IMR-90 (cell line): Measurements from ENCODE around the gene PAX8. TPM values are rescaled to one million over a fixed set of nuclear protein-coding genes. Genes with fewer than 3 reads are reported as not detected.

Source experiments
- ATAC-seq: fragments of 200-7000 bp; cut with Tn5 transposase; 2 replicates; pipeline ENCODE4 v1.9.1; 2020; ENCODE audit warnings: low read depth, mild to moderate bottlenecking, moderate library complexity
- BruUV-seq: library from RNA; stranded (reverse); fragments of 400-500 nt; replicated peaks from 2 replicates; lab custom pipeline; 2021; lab: Mats Ljungman, UMichigan
- CTCF ChIA-PET: fragments of 300-600 bp; formaldehyde crosslinking; extraction: SDS; loops from one replicate; lab custom pipeline; 2021; ENCODE audit warnings: antibody characterized with exemption; lab: Yijun Ruan, JAX
- POLR2A ChIA-PET: fragments of 300-600 bp; sonication (Branson Sonifier 250); formaldehyde crosslinking; loops from one replicate; lab custom pipeline; 2022; ENCODE audit warnings: antibody characterized with exemption; ENCODE audit not compliant: unreplicated experiment; lab: Charles Lee
- DNase-seq: peaks from one replicate; pipeline ENCODE4 v3.0.0; 2013
- H2AFZ ChIP-seq: replicated peaks from 2 replicates; pipeline ENCODE3; 2013; ENCODE audit warnings: low read length, mild to moderate bottlenecking; ENCODE audit not compliant: poor library complexity
- H2AK5ac ChIP-seq: 2 replicates; pipeline ENCODE4 v1.6.1; 2013; ENCODE audit warnings: low read depth, low read length, inconsistent platforms
- H2AK9ac ChIP-seq: replicated peaks from 2 replicates; pipeline ENCODE3; 2013; ENCODE audit warnings: mild to moderate bottlenecking, low read depth, low read length, moderate library complexity; ENCODE audit not compliant: poor library complexity
- H2BK120ac ChIP-seq: 2 replicates; pipeline ENCODE4 v1.6.1; 2013; ENCODE audit warnings: low read depth, low read length, inconsistent platforms
- H2BK15ac ChIP-seq: 3 replicates; pipeline ENCODE4 v1.6.1; 2013; ENCODE audit warnings: low read depth, low read length, inconsistent platforms
- H2BK20ac ChIP-seq: 2 replicates; pipeline ENCODE4 v1.6.1; 2013; ENCODE audit warnings: low read depth, mild to moderate bottlenecking, inconsistent platforms, low read length, moderate library complexity
- H2BK5ac ChIP-seq: 2 replicates; pipeline ENCODE4 v1.6.1; 2013; ENCODE audit warnings: mild to moderate bottlenecking, low read depth, low read length, inconsistent platforms; ENCODE audit not compliant: poor library complexity, severe bottlenecking
- H3K14ac ChIP-seq: replicated peaks from 2 replicates; pipeline ENCODE4 v1.6.1; 2013; ENCODE audit warnings: low read depth, low read length, inconsistent platforms
- H3K18ac ChIP-seq: 2 replicates; pipeline ENCODE4 v1.6.1; 2013; ENCODE audit warnings: low read depth, low read length, control low read depth
- H3K23ac ChIP-seq: 2 replicates; pipeline ENCODE4 v1.6.1; 2013; ENCODE audit warnings: low read depth, low read length, inconsistent platforms
- H3K27ac ChIP-seq: 2 replicates; pipeline ENCODE4 v1.5.1; 2013; ENCODE audit warnings: mild to moderate bottlenecking, control low read depth, low read length; ENCODE audit not compliant: insufficient read depth
- H3K27me3 ChIP-seq: 2 replicates; pipeline ENCODE4 v1.6.1; 2013; ENCODE audit warnings: low read length; ENCODE audit not compliant: control insufficient read depth, insufficient read depth
- H3K36me3 ChIP-seq: 2 replicates; pipeline ENCODE4 v1.6.1; 2013; ENCODE audit warnings: low read length, mixed read lengths; ENCODE audit not compliant: control insufficient read depth, insufficient read depth
- H3K4ac ChIP-seq: 2 replicates; pipeline ENCODE4 v1.6.1; 2013; ENCODE audit warnings: low read depth, low read length, inconsistent platforms
- H3K4me1 ChIP-seq: 2 replicates; pipeline ENCODE4 v1.6.1; 2013; ENCODE audit warnings: low read length, mixed read lengths; ENCODE audit not compliant: control insufficient read depth, insufficient read depth
- H3K4me2 ChIP-seq: 2 replicates; pipeline ENCODE4 v1.6.1; 2013; ENCODE audit warnings: low read depth, mild to moderate bottlenecking, control low read depth, low read length, moderate library complexity
- H3K4me3 ChIP-seq: 2 replicates; pipeline ENCODE4 v1.5.1; 2013; ENCODE audit warnings: low read depth, mild to moderate bottlenecking, control low read depth, low read length, moderate library complexity; ENCODE audit not compliant: insufficient read depth
- H3K56ac ChIP-seq: 2 replicates; pipeline ENCODE4 v1.6.1; 2013; ENCODE audit warnings: low read length, inconsistent platforms; ENCODE audit not compliant: insufficient read depth; ENCODE audit errors: extremely low read depth
- H3K79me1 ChIP-seq, 2 experiments: 2 replicates each; pipeline ENCODE4 v1.6.1; 2013; ENCODE audit warnings: low read length in 2 of 2, inconsistent platforms in 1 of 2, low read depth in 1 of 2
- H3K9ac ChIP-seq: 2 replicates; pipeline ENCODE4 v1.6.1; 2013; ENCODE audit warnings: low read depth, low read length, control low read depth
- H3K9me1 ChIP-seq: 2 replicates; pipeline ENCODE4 v1.6.1; 2013; ENCODE audit warnings: low read length, inconsistent platforms; ENCODE audit not compliant: insufficient read depth
- H3K9me3 ChIP-seq: 2 replicates; pipeline ENCODE4 v1.6.1; 2013; ENCODE audit warnings: low read length; ENCODE audit not compliant: control insufficient read depth, insufficient read depth
- H4K20me1 ChIP-seq: 2 replicates; pipeline ENCODE4 v1.6.1; 2013; ENCODE audit warnings: low read length, inconsistent platforms; ENCODE audit not compliant: insufficient read depth
- H4K5ac ChIP-seq: 2 replicates; pipeline ENCODE4 v1.6.1; 2013; ENCODE audit warnings: mild to moderate bottlenecking, low read depth, low read length, control low read depth
- H4K8ac ChIP-seq, 2 experiments: 2 replicates each; pipeline ENCODE4 v1.6.1; 2013; ENCODE audit warnings: low read depth in 2 of 2, low read length in 2 of 2, control low read depth in 1 of 2, inconsistent platforms in 1 of 2
- H4K91ac ChIP-seq: 2 replicates; pipeline ENCODE4 v1.6.1; 2013; ENCODE audit warnings: low read depth, low read length, inconsistent platforms; ENCODE audit not compliant: insufficient read depth
- CEBPB ChIP-seq: IDR thresholded peaks from 2 replicates; pipeline ENCODE4 v1.6.1; 2012; ENCODE audit warnings: low read depth, low read length, improper control_type of control experiment
- CTCF ChIP-seq: conservative IDR thresholded peaks from 2 replicates; pipeline ENCODE4 v1.5.1; 2012; ENCODE audit warnings: mild to moderate bottlenecking, low read depth, low read length, improper control_type of control experiment
- FOS ChIP-seq: fragments of 150-350 bp; IDR thresholded peaks from 2 replicates; pipeline ENCODE4 v1.6.1; 2016; ENCODE audit warnings: low read depth, low read length
- MAFK ChIP-seq: IDR thresholded peaks from 2 replicates; pipeline ENCODE4 v1.6.1; 2012; ENCODE audit warnings: low read depth, low read length, improper control_type of control experiment
- MAZ ChIP-seq: IDR thresholded peaks from 2 replicates; pipeline ENCODE4 v1.6.1; 2012; ENCODE audit warnings: low read depth, mild to moderate bottlenecking, low read length, improper control_type of control experiment, moderate library complexity, borderline replicate concordance
- MXI1 ChIP-seq: IDR thresholded peaks from 2 replicates; pipeline ENCODE4 v1.6.1; 2012; ENCODE audit warnings: low read depth, mild to moderate bottlenecking, low read length, moderate library complexity, borderline replicate concordance
- NFE2L2 ChIP-seq: fragments of 150-350 bp; IDR thresholded peaks from 2 replicates; pipeline ENCODE4 v1.6.1; 2016; ENCODE audit warnings: low read depth, mild to moderate bottlenecking, low read length
- POLR2A ChIP-seq: IDR thresholded peaks from 2 replicates; pipeline ENCODE4 v1.6.1; 2012; ENCODE audit warnings: mild to moderate bottlenecking, low read depth, low read length
- RAD21 ChIP-seq: IDR thresholded peaks from 2 replicates; pipeline ENCODE4 v1.6.1; 2012; ENCODE audit warnings: low read length, improper control_type of control experiment
- SMC3 ChIP-seq: fragments of 150-350 bp; IDR thresholded peaks from 2 replicates; pipeline ENCODE4 v1.6.1; 2016; ENCODE audit warnings: low read depth, mild to moderate bottlenecking, antibody characterized with exemption, low read length, moderate library complexity
- WGBS, 2 experiments: methylation state at CpG; one replicate each; pipeline versions ENCODE4 v1.1.5 to v1.1.7; 2013; ENCODE audit warnings: missing lambda C conversion rate in 2 of 2; ENCODE audit not compliant: insufficient read length in 1 of 2; ENCODE audit errors: extremely low coverage in 2 of 2; 5-methylcytosine and 5-hydroxymethylcytosine counted together
- dilution Hi-C: fragments of 300-500 bp; cut with HindIII; formaldehyde crosslinking; loops from one replicate; pipeline ENCODE4 v1.14.3; 2018; ENCODE audit warnings: low sequenced_read_pairs; ENCODE audit not compliant: unreplicated experiment
- in situ Hi-C: fragments of 300-500 bp; cut with MboI; formaldehyde crosslinking; loops from 3 replicates; pipeline ENCODE4 v1.14.3; 2019; ENCODE audit warnings: low sequenced_read_pairs, inconsistent platforms, mixed read lengths
- intact Hi-C: fragments of 100-400 bp; cut with micrococcal nuclease; formaldehyde crosslinking; loops from 2 replicates; pipeline ENCODE4 v1.10.0; 2022
- polyA plus RNA-seq, 3 experiments: library from polyadenylated mRNA; depleted of rRNA; stranded (reverse); fragments of >200 nt; gene quantifications; 2 replicates each; pipeline ENCODE4 v1.2.3, GENCODE V29; 2012; ENCODE audit warnings: low replicate concordance in 1 of 3
- total RNA-seq: library from RNA; depleted of rRNA; stranded (reverse); fragments of >200 nt; gene quantifications from 2 replicates; pipeline ENCODE4 v1.2.3, GENCODE V29; 2012
- TF ChIP-seq, protein P1 (sequence below): fragments of 150-350 bp; IDR thresholded peaks from 2 replicates; pipeline ENCODE4 v1.6.1; 2016; ENCODE audit warnings: low read depth, mild to moderate bottlenecking, low read length, moderate library complexity, borderline replicate concordance

The PAX8 gene
- total and polyA plus RNA-seq, 2 of the 4 experiments (the other 2 are of a cell fraction) = 0.18 to 1.5 TPM

DNA sequence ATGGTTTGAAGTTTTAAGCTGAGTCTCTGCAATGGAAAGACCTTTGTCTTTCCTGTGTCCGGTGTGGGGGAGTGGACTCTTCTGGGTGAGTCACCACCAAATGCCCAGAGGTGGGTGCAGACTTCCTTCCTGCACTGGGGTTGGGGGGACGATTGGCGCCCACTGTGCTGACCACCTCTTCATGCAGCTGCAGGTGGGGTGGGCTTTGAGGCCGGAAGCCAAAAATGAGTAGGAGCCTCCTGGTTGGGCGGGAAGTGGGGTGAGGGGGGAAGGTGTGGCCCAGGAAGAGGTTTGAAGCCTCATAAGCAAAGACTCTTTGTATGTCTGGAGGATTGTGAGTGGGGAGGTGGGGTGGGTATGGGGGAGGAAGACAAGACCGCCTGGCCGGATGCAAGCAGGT, 27.6 kb downstream of the PAX8 start:
- in situ Hi-C loops (no loop called here), dilution Hi-C loops (no loop called here), intact Hi-C loops (no loop called here)
- Histone ChIP-seq H3K27ac (no peak overlapping the region), H3K4me2 (no peak overlapping the region), H2AFZ (no peak overlapping the region), H3K9me3 (peaks cover 2% of the 10 kb centered on the region; the same call in 1 of the 2 replicates), H2BK5ac (no peak overlapping the region), H4K20me1 (no peaks in the 10 kb centered on the region), H3K4me3 (no peak overlapping the region), H4K91ac (no peak overlapping the region), H2AK9ac (no peak overlapping the region), H2BK120ac (no peak overlapping the region), H4K8ac (no peak overlapping the region), H3K4ac (no peak overlapping the region), H3K9me1 (no peaks in the 10 kb centered on the region), H3K27me3 (peaks cover 5% of the 10 kb centered on the region; the same call in 1 of the 2 replicates), H3K36me3 (no peaks in the 10 kb centered on the region), H3K4me1 (no peaks in the 10 kb centered on the region), H2BK20ac (no peak overlapping the region), H2AK5ac (no peak overlapping the region), H3K14ac (no peak overlapping the region), H3K79me1 (no peaks in the 10 kb centered on the region), H3K18ac (no peak overlapping the region), H3K56ac (no peak overlapping the region), H2BK15ac (no peak overlapping the region), H3K9ac (no peak overlapping the region), H4K5ac (no peak overlapping the region), H3K23ac (no peak overlapping the region)
- no peak for DNase-seq
- WGBS, 2 experiments = no CpG with 5 or more reads among the region's 7 CpGs
- no TSS peak for BruUV-seq
- CTCF ChIA-PET = no interaction called here
- no peak for ATAC-seq
- no peak for TF ChIP-seq NFE2L2
- TF ChIP-seq SMC3 = no peak
- TF ChIP-seq MXI1 = no peak
- no peak for TF ChIP-seq CEBPB
- no peak for TF ChIP-seq CTCF
- TF ChIP-seq, protein P1, sequence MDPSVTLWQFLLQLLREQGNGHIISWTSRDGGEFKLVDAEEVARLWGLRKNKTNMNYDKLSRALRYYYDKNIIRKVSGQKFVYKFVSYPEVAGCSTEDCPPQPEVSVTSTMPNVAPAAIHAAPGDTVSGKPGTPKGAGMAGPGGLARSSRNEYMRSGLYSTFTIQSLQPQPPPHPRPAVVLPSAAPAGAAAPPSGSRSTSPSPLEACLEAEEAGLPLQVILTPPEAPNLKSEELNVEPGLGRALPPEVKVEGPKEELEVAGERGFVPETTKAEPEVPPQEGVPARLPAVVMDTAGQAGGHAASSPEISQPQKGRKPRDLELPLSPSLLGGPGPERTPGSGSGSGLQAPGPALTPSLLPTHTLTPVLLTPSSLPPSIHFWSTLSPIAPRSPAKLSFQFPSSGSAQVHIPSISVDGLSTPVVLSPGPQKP = no peak
- TF ChIP-seq MAFK = no peak
- no peak for TF ChIP-seq MAZ
- TF ChIP-seq RAD21 = no peak
- no peak for TF ChIP-seq POLR2A
- TF ChIP-seq FOS = no peak
- POLR2A ChIA-PET = no interaction called here
